Lung (tissue), 12 donors: ENCODE measurements around the gene SH2D1A. TPM values are rescaled to one million over a fixed set of nuclear protein-coding genes. Genes with fewer than 3 reads are reported as not detected.

ENCODE experiments used
- ATAC-seq: fragments of 200-7000 bp; cut with Tn5 transposase; one replicate; pipeline ENCODE4 v1.9.1; 2020; ENCODE audit warnings: moderate number of reproducible peaks; ENCODE audit not compliant: insufficient read depth, low FRiP score
- DNase-seq, 3 donors: peaks; one replicate each; pipeline ENCODE4 v3.0.0-alpha.2; 2013 to 2017
- H3K27ac ChIP-seq, 2 donors: one replicate each; pipeline ENCODE4 v1.5.1; 2013; ENCODE audit warnings: mild to moderate bottlenecking in 2 of 2, moderate library complexity in 2 of 2, control low read depth in 1 of 2, inconsistent platforms in 1 of 2, low read depth in 1 of 2, low read length in 1 of 2
- H3K27me3 ChIP-seq, 3 donors: one replicate each; pipeline ENCODE4 v1.5.1; 2013; ENCODE audit warnings: low read length in 2 of 3; ENCODE audit not compliant: control insufficient read depth in 3 of 3, insufficient read depth in 3 of 3
- H3K36me3 ChIP-seq, 4 donors: one replicate each; pipeline ENCODE4 v1.5.1; 2013; ENCODE audit warnings: low read length in 4 of 4, mild to moderate bottlenecking in 1 of 4, moderate library complexity in 1 of 4; ENCODE audit not compliant: control insufficient read depth in 4 of 4, insufficient read depth in 4 of 4
- H3K4me1 ChIP-seq, 5 donors: one replicate each; pipeline ENCODE4 v1.5.1; 2013; ENCODE audit warnings: low read length in 5 of 5, mild to moderate bottlenecking in 2 of 5, moderate library complexity in 1 of 5; ENCODE audit not compliant: control insufficient read depth in 5 of 5, insufficient read depth in 5 of 5
- H3K4me3 ChIP-seq: one replicate; pipeline ENCODE4 v1.5.1; 2013; ENCODE audit warnings: mild to moderate bottlenecking, control low read depth, moderate library complexity
- H3K9ac ChIP-seq, 2 donors: one replicate each; pipeline ENCODE4 v1.5.1; 2013; ENCODE audit warnings: low read length in 2 of 2, control low read depth in 1 of 2; ENCODE audit not compliant: insufficient read depth in 1 of 2
- H3K9me3 ChIP-seq, 4 donors: one replicate each; pipeline ENCODE4 v1.5.1; 2013; ENCODE audit warnings: low read length in 3 of 4, mild to moderate bottlenecking in 1 of 4, moderate library complexity in 1 of 4; ENCODE audit not compliant: control insufficient read depth in 4 of 4, insufficient read depth in 3 of 4
- CTCF ChIP-seq: IDR thresholded peaks from 2 replicates; pipeline ENCODE4 v1.5.1; 2012; ENCODE audit warnings: mild to moderate bottlenecking; ENCODE audit errors: control extremely low read depth, extremely low read depth
- WGBS, 2 donors: extraction: QIAGEN DNeasy Blood & Tissue Kit; methylation state at CpG; one replicate each; pipeline ENCODE4 v1.1.7; 2013; 5-methylcytosine and 5-hydroxymethylcytosine counted together
- polyA plus RNA-seq, 2 donors: library from polyadenylated mRNA; stranded (reverse); fragments of 200-250 nt; gene quantifications; one replicate each; pipeline ENCODE4 v1.2.1, GENCODE V29; 2013
- total RNA-seq, 2 donors: library from RNA; depleted of rRNA in 1 of 2; stranded (reverse); fragments of >200 nt in 1 of 2; gene quantifications; one replicate each; pipeline ENCODE4 v1.2.1, GENCODE V29; 2014 to 2021
- donor health status: control.
- donor health status: control.
- donor health status: Bipolar disorder and iron deficiency.
- donor health status: healthy.
- donor health status: DM: yes; HTN: yes; CAD: no.

The SH2D1A gene
- total and polyA plus RNA-seq, 4 donors, result 0.46 to 2.3 (median 0.91) TPM

GRCh38 chrX:124325732-124326131 is 20.6 kb upstream of the SH2D1A start:
- Histone ChIP-seq H3K27ac (no peak overlapping the region), H3K9ac (no peak overlapping the region), H3K27me3 (peaks cover 0 to 2% (median 0%) of the 10 kb centered on the region in 3 donors), H3K4me3 (no peak overlapping the region), H3K36me3 (no peaks in the 10 kb centered on the region), H3K4me1 (no peaks in the 10 kb centered on the region), H3K9me3 (no peaks in the 10 kb centered on the region)
- DNase-seq (no peak), ATAC-seq (no peak)
- TF ChIP-seq CTCF, result no peak
- WGBS, 2 donors, result 75 to 83% methylated on average over 1 of the region's 1 CpG

- Histone ChIP-seq H3K27ac (no peak overlapping the region), H3K4me1 (no peaks in the 10 kb centered on the region), H3K9ac (no peak overlapping the region), H3K36me3 (no peaks in the 10 kb centered on the region), H3K9me3 (no peaks in the 10 kb centered on the region), H3K4me3 (no peak overlapping the region), H3K27me3 (no peaks in the 10 kb centered on the region)
- WGBS, 2 donors, result 81 to 94% methylated on average over 1 of the region's 1 CpG
- DNase-seq (no peak), ATAC-seq (no peak)
- TF ChIP-seq CTCF, result no peak
These were observed 17.6 kb upstream of the SH2D1A start for GRCh38 chrX:124328765-124329164.

GRCh38 chrX:124332481-124333424 is 13.6 kb upstream of the SH2D1A start, which contains the start of gene TEX13D:
Gene TEX13D, plus strand, starts transcription at chrX:124332660. Its CDS starts 258 bp downstream, at chrX:124332918.
- H3K4me1 ChIP-seq, result no peaks in the 10 kb centered on the region
- no peaks in the 10 kb centered on the region for H3K27me3 ChIP-seq
- H3K4me3 ChIP-seq, result no peak within 1 kb of the TSS
- H3K9ac ChIP-seq, result no peak within 1 kb of the TSS
- WGBS, 2 donors, result 90 to 97% methylated on average over 50 to 57 of the region's 57 CpGs
- H3K27ac ChIP-seq, result no peak within 1 kb of the TSS
- DNase-seq (no peak), ATAC-seq (no peak)
- no peaks in the 10 kb centered on the region for H3K9me3 ChIP-seq
- TF ChIP-seq CTCF, result no peak
- H3K36me3 ChIP-seq, result no peaks in the 10 kb centered on the region
